ENCODE measurements around the gene IQSEC1. TPM values are rescaled to one million over a fixed set of nuclear protein-coding genes. Genes with fewer than 3 reads are reported as not detected.

IQSEC1 gene
- total RNA-seq, 4 donors from 2014 or later, result 56.1 to 99.5 (median 78.2) TPM

DNA sequence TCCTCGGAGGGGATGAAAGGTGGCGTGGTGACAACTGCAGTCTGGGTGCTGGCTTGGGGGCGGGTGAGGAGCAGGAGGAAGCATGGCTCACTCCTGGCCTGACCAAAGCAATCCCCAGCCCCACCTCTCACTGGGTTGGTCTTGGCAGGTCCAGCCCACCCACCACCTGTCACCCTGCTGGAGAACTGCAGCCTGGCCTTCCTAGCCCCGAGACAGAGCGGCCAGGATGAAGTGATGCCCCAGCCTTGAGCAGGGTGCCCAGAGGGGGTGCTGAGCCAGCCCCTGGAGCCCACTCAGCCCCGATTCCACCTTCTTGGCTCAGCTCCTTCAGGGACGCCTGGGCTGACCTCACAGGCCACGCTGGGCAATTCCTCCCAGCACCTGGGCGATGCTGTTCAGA, 89.9 kb downstream of the IQSEC1 start:
- H3K27me3 ChIP-seq, result no peaks in the 10 kb centered on the region
- 85% methylated on average over 9 of the region's 9 CpGs for WGBS
- H3K4me3 ChIP-seq, result no peak overlapping the region
- H3K27ac ChIP-seq (replicated peaks in 1 of 4), result no peak overlapping the region
- no peak for DNase-seq (ENCODE audit: extremely low spot score)
- peaks cover 7 to 14% (median 12%) of the 10 kb centered on the region in 4 donors for H3K4me1 ChIP-seq
- H3K9me3 ChIP-seq, result no peaks in the 10 kb centered on the region
- TF ChIP-seq, protein P1, sequence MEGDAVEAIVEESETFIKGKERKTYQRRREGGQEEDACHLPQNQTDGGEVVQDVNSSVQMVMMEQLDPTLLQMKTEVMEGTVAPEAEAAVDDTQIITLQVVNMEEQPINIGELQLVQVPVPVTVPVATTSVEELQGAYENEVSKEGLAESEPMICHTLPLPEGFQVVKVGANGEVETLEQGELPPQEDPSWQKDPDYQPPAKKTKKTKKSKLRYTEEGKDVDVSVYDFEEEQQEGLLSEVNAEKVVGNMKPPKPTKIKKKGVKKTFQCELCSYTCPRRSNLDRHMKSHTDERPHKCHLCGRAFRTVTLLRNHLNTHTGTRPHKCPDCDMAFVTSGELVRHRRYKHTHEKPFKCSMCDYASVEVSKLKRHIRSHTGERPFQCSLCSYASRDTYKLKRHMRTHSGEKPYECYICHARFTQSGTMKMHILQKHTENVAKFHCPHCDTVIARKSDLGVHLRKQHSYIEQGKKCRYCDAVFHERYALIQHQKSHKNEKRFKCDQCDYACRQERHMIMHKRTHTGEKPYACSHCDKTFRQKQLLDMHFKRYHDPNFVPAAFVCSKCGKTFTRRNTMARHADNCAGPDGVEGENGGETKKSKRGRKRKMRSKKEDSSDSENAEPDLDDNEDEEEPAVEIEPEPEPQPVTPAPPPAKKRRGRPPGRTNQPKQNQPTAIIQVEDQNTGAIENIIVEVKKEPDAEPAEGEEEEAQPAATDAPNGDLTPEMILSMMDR (IDR thresholded peaks at IDR 0.05), result no peak
- TF ChIP-seq POLR2A (IDR thresholded peaks at IDR 0.05; ENCODE audit: low read depth) (no peak), POLR2AphosphoS5 (IDR thresholded peaks at IDR 0.05) (no peak), EP300 (IDR thresholded peaks at IDR 0.05) (no peak)
- peaks cover 0 to 4% (median 0%) of the 10 kb centered on the region in 4 donors for H3K36me3 ChIP-seq
- intact Hi-C loops (cut with DNase I), result loop anchor here (5.0 kb wide), 1 partner anchor 51 kb away; no protein-coding TSS in a partner anchor

DNA sequence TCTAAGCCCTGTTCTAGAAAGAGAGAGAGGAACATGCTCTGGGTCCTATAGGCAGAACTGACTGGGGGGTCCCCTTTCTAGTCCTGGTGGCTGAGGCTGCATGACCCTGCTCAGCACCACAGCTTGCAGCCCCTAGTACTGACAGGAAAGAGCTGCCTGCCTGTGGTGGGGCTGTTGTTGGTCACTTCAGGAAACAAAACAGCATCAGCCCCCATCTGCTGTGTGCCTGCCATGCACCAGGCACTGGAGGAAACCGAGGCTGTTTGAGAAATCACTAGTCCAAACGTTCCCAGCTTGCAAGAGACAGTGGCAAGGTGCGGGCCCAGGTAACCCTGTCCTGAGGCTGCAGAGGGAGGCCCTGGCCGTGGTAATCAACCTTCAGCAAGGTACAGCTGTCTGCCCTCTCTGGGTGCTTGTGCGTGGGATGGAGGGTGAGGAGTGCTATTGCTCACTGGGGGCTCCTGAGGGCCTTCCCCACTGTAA, 90.6 kb downstream of the IQSEC1 start:
- no peak overlapping the region for H3K27ac ChIP-seq (replicated peaks in 1 of 4)
- WGBS, result 84% methylated on average over 5 of the region's 5 CpGs
- intact Hi-C loops (cut with DNase I), result loop anchor here (5.0 kb wide), 1 partner anchor 50 kb away; no protein-coding TSS in a partner anchor

DNA sequence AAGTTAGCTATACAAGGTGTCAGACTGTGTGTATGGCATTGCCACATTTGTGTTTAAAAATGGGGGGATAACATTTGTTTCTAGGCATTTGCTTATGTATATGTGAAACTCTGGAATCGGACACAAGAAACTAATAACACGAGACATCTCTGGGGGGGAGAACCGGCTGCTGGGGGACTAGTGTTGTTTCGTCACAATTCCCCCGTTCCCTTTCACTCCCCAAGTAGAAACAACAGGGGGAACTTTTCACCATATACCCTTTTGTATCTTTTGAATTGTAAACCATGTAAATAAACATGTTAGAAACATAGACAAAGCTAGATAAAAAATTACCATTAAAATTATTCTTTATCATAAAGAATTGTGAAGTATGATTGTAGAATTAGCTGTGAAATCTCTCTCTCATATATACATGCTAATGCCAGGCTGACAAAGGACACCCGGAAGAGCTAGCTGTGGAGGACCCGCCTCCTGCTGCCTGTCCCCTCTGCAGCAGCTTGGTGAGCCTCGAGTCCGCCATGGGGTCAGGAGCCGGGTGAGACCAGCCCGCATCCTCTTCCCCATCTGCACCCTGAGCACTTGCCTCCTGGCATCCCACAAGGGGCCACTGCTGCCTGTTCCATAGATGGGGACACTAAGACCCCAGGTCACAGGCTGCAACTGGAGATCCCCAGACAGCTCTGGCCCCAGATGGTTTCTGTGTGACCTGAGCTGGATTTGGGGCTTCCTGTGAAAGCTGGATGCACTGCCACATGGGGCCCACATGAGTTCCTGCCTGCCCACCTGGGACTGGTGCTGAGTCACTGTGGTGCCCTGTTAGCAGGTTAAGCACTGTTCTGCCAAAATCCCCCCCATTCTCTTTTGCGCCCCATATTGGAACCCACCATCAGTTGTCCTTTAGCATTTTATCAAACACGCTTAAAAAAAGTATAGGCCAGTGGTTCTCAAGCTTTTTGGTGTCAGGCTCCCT, 91.6 kb downstream of the IQSEC1 start:
- intact Hi-C loops (cut with DNase I), result loop anchor here (5.0 kb wide), 1 partner anchor 49 kb away; no protein-coding TSS in a partner anchor

More for the DNA sequence above, 90.6 kb downstream of the IQSEC1 start:
- Histone ChIP-seq H3K27me3 (no peaks in the 10 kb centered on the region), H3K36me3 (peaks cover 0 to 4% (median 0%) of the 10 kb centered on the region in 4 donors), H3K9me3 (no peaks in the 10 kb centered on the region), H3K4me3 (no peak overlapping the region), H3K4me1 (peaks cover 7 to 14% (median 11%) of the 10 kb centered on the region in 4 donors)
- DNase-seq (ENCODE audit: extremely low spot score), result no peak
- no peak for TF ChIP-seq POLR2AphosphoS5 (IDR thresholded peaks at IDR 0.05)

DNA sequence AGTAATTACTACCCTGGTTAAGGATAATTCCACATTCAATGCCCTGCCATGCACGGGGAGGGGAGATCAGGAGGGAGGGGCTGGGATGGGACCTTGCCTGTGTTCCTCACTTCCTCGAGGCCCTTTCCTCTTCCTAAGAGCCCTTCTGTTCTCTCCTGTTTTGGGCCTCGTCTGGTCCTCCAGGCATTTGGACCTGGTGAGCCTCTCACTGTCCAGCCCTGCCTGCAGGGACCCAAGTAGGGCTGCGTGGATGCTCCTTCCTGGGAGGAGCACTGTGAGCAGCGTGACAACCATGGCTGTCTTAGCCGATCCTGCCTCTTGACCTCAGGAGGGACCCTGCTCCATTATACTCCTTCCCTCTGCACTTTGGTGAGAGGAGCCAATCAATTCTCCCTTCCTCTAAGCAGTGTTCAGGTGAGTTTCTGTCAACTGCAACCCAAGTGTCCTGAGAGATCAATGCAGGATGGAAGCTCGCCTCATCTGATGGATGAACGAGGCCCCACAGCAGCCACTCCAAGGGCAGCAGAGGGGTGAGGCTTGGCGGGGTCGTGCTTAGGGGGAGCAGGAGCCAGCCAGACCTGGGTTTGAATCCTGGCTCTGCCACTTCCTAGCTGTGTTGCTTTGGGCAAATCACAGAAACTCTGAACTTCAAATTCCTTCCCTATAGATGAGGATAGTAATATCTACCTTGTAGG, 92.5 kb downstream of the IQSEC1 start:
- WGBS, result 90% methylated on average over 7 of the region's 10 CpGs
- no peak for DNase-seq (ENCODE audit: extremely low spot score)
- Histone ChIP-seq H3K4me1 (peaks cover 7 to 14% (median 11%) of the 10 kb centered on the region in 4 donors), H3K4me3 (no peak overlapping the region), H3K27me3 (no peaks in the 10 kb centered on the region), H3K27ac (replicated peaks in 1 of 4) (no peak overlapping the region), H3K9me3 (no peaks in the 10 kb centered on the region), H3K36me3 (peaks cover 0 to 4% (median 0%) of the 10 kb centered on the region in 4 donors)
- TF ChIP-seq, protein P1 (IDR thresholded peaks at IDR 0.05), result no peak
- TF ChIP-seq EP300 (IDR thresholded peaks at IDR 0.05) (no peak), POLR2AphosphoS5 (IDR thresholded peaks at IDR 0.05) (no peak), POLR2A (IDR thresholded peaks at IDR 0.05; ENCODE audit: low read depth) (no peak)
- intact Hi-C loops (cut with DNase I), result loop anchor here (5.0 kb wide), 1 partner anchor 48 kb away; no protein-coding TSS in a partner anchor

More for the DNA sequence above, 91.6 kb downstream of the IQSEC1 start:
- Histone ChIP-seq H3K27me3 (no peaks in the 10 kb centered on the region), H3K27ac (replicated peaks in 1 of 4) (no peak overlapping the region), H3K9me3 (no peaks in the 10 kb centered on the region), H3K4me3 (no peak overlapping the region), H3K36me3 (peaks cover 0 to 4% (median 0%) of the 10 kb centered on the region in 4 donors), H3K4me1 (peaks cover 7 to 14% (median 11%) of the 10 kb centered on the region in 4 donors)
- TF ChIP-seq POLR2AphosphoS5 (IDR thresholded peaks at IDR 0.05), result no peak
- 84% methylated on average over 13 of the region's 13 CpGs for WGBS
- no peak for DNase-seq (ENCODE audit: extremely low spot score)

DNA sequence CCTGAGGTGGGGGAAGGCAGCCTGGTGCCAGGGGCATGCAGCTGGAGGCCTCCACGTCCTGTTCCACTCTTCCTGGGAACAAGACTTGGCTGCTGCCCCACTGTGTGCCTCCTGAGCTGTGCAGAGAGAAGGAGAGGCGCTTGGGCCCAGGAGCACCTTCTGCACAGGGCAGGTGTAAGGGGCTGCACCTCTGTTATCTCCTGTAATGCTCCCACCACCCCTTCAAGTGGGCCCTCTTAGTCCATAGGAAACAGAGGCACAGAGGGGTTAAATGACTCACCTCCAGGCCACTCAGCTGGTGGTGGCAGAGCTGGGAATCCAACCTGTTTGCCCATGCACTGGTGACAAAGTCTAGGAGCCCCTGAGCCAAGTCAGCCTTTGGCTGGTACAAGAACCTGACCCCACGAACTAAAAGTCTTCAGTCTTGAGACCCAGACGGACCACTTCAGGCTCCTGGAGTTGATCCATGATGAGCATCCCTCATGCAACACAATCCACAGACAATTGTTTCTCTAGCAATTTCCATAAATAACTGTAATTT, 93.2 kb downstream of the IQSEC1 start:
- no peak for DNase-seq (ENCODE audit: extremely low spot score)
- 80% methylated on average over 4 of the region's 4 CpGs for WGBS
- Histone ChIP-seq H3K36me3 (peaks cover 0 to 4% (median 0%) of the 10 kb centered on the region in 4 donors), H3K4me1 (peaks cover 7 to 14% (median 11%) of the 10 kb centered on the region in 4 donors), H3K27ac (replicated peaks in 1 of 4) (no peak overlapping the region), H3K27me3 (no peaks in the 10 kb centered on the region), H3K4me3 (no peak overlapping the region), H3K9me3 (no peaks in the 10 kb centered on the region)
- intact Hi-C loops (cut with DNase I), result loop anchor here (5.0 kb wide), 1 partner anchor 48 kb away; no protein-coding TSS in a partner anchor
- TF ChIP-seq, protein P1 (IDR thresholded peaks at IDR 0.05), result no peak
- TF ChIP-seq EP300 (IDR thresholded peaks at IDR 0.05) (no peak), POLR2AphosphoS5 (IDR thresholded peaks at IDR 0.05) (no peak)
